Gastrocnemius medialis (tissue), 4 donors: Measurements from ENCODE around the gene PROM2.
"Not testable (repeated sequence)": the region's sequence is repeated elsewhere in the genome, so short reads cannot be mapped to it uniquely, and the experiment has no call there.

Experiments
- POLR2A ChIP-seq, 2 donors: fragments of 450-650 bp; IDR thresholded peaks; one replicate each; pipeline ENCODE4 v1.6.1; 2017; ENCODE audit warnings: antibody characterized with exemption in 2 of 2, mild to moderate bottlenecking in 2 of 2, moderate library complexity in 2 of 2
- TF ChIP-seq, protein P1 (sequence below), 5 experiments: fragments of 450-650 bp in 3 of 5; fragments of 200-600 bp in 2 of 5; sonication (generic) in 2 of 5; IDR thresholded peaks in 4 of 5; conservative IDR thresholded peaks in 1 of 5; 1 replicate in 4 of 5; 2 replicates in 1 of 5; pipeline ENCODE4 v1.5.1; 2016 to 2019; ENCODE audit warnings: antibody characterized with exemption in 5 of 5, mild to moderate bottlenecking in 3 of 5, moderate library complexity in 3 of 5

GRCh38 chr2:95242084-95242483, 32.2 kb upstream of the PROM2 start:
- TF ChIP-seq, protein P1, sequence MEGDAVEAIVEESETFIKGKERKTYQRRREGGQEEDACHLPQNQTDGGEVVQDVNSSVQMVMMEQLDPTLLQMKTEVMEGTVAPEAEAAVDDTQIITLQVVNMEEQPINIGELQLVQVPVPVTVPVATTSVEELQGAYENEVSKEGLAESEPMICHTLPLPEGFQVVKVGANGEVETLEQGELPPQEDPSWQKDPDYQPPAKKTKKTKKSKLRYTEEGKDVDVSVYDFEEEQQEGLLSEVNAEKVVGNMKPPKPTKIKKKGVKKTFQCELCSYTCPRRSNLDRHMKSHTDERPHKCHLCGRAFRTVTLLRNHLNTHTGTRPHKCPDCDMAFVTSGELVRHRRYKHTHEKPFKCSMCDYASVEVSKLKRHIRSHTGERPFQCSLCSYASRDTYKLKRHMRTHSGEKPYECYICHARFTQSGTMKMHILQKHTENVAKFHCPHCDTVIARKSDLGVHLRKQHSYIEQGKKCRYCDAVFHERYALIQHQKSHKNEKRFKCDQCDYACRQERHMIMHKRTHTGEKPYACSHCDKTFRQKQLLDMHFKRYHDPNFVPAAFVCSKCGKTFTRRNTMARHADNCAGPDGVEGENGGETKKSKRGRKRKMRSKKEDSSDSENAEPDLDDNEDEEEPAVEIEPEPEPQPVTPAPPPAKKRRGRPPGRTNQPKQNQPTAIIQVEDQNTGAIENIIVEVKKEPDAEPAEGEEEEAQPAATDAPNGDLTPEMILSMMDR (IDR thresholded peaks at IDR 0.05 in 4 of 5, conservative IDR thresholded peaks at IDR 0.05 in 1 of 5) = not testable (repeated sequence)
- TF ChIP-seq POLR2A (IDR thresholded peaks at IDR 0.05) = not testable (repeated sequence)
